Neural crest cell (in vitro differentiated cells): ENCODE measurements around the gene PSMA2. TPM values are rescaled to one million over a fixed set of nuclear protein-coding genes. Genes with fewer than 3 reads are reported as not detected.

Experiments
- DNase-seq: peaks from one replicate; pipeline ENCODE4 v3.0.0; 2021; ENCODE audit warnings: low read depth, mixed read lengths, low spot score
- H3K27ac Mint-ChIP-seq: one replicate; pipeline ENCODE4 v1.8.0; 2021; ENCODE audit warnings: mild to moderate bottlenecking, mixed read lengths; ENCODE audit not compliant: unreplicated experiment
- H3K27me3 Mint-ChIP-seq: 2 replicates; pipeline ENCODE4 v1.8.0; 2021; ENCODE audit warnings: low read depth, mild to moderate bottlenecking, mixed read lengths
- H3K36me3 Mint-ChIP-seq: 2 replicates; pipeline ENCODE4 v1.8.0; 2021; ENCODE audit warnings: low read depth, mild to moderate bottlenecking, mixed read lengths
- H3K4me1 Mint-ChIP-seq: 2 replicates; pipeline ENCODE4 v1.8.0; 2021; ENCODE audit warnings: mixed read lengths
- H3K4me3 Mint-ChIP-seq: one replicate; pipeline ENCODE4 v1.8.0; 2021; ENCODE audit warnings: mild to moderate bottlenecking, mixed read lengths
- H3K9me3 Mint-ChIP-seq: 2 replicates; pipeline ENCODE4 v1.8.0; 2021; ENCODE audit warnings: mixed read lengths
- total RNA-seq: library from RNA; stranded (reverse); gene quantifications from 2 replicates; pipeline ENCODE4 v1.2.1, GENCODE V29; 2021
- TF ChIP-seq, protein P1 (sequence below): fragments of 200-600 bp; sonication (generic); conservative IDR thresholded peaks from 2 replicates; pipeline ENCODE4 v1.5.0; 2021; ENCODE audit warnings: antibody characterized with exemption, mild to moderate bottlenecking

The PSMA2 gene
- total RNA-seq, 1 donor from 2014 or later, result 128 TPM

- DNase-seq, result no peak
These were observed 7.7 kb upstream of the PSMA2 start for GRCh38 chr7:42939457-42940240.

GRCh38 chr7:42935861-42936260 lies 3.9 kb upstream of the PSMA2 start:
- H3K27me3 Mint-ChIP-seq, result no peaks in the 10 kb centered on the region
- TF ChIP-seq, protein P1, sequence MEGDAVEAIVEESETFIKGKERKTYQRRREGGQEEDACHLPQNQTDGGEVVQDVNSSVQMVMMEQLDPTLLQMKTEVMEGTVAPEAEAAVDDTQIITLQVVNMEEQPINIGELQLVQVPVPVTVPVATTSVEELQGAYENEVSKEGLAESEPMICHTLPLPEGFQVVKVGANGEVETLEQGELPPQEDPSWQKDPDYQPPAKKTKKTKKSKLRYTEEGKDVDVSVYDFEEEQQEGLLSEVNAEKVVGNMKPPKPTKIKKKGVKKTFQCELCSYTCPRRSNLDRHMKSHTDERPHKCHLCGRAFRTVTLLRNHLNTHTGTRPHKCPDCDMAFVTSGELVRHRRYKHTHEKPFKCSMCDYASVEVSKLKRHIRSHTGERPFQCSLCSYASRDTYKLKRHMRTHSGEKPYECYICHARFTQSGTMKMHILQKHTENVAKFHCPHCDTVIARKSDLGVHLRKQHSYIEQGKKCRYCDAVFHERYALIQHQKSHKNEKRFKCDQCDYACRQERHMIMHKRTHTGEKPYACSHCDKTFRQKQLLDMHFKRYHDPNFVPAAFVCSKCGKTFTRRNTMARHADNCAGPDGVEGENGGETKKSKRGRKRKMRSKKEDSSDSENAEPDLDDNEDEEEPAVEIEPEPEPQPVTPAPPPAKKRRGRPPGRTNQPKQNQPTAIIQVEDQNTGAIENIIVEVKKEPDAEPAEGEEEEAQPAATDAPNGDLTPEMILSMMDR, result no peak
- no peaks in the 10 kb centered on the region for H3K9me3 Mint-ChIP-seq
- no peak for DNase-seq
- H3K4me3 Mint-ChIP-seq, result peak overlapping the region; percentile 38
- H3K27ac Mint-ChIP-seq, result no peak overlapping the region
- peaks cover 29% of the 10 kb centered on the region for H3K4me1 Mint-ChIP-seq
- peaks cover 11% of the 10 kb centered on the region for H3K36me3 Mint-ChIP-seq

More at GRCh38 chr7:42939457-42940240, 7.7 kb upstream of the PSMA2 start:
- TF ChIP-seq, protein P1, result no peak
- H3K36me3 Mint-ChIP-seq, result peaks cover 9% of the 10 kb centered on the region
- no peaks in the 10 kb centered on the region for H3K27me3 Mint-ChIP-seq
- H3K4me1 Mint-ChIP-seq, result peaks cover 4% of the 10 kb centered on the region
- no peak overlapping the region for H3K27ac Mint-ChIP-seq
- H3K9me3 Mint-ChIP-seq, result no peaks in the 10 kb centered on the region
- H3K4me3 Mint-ChIP-seq, result no peak overlapping the region

DNA sequence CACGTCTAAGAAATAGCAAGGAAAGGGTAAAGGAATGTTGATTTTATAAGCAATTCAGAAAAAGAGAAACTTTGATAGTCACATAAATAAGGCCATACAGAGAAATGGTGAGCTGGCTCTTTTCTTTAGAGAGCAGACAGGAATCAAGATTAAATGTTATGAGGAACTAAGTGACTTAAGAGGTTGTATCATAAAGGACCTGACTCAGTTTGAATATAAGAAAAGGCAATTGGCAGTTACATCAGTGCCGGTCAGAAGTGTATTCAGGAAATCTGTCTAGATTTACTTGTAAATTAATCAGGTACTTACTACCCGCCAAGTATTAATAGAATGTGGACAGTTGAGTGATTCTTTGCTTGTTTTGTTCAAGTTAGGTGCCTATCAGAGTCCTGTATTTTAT lies 2.3 kb upstream of the PSMA2 start:
- TF ChIP-seq, protein P1, result no peak
- no peak overlapping the region for H3K27ac Mint-ChIP-seq
- no peak for DNase-seq
- H3K27me3 Mint-ChIP-seq, result no peaks in the 10 kb centered on the region
- no peaks in the 10 kb centered on the region for H3K9me3 Mint-ChIP-seq
- peak overlapping the region; percentile 99 for H3K4me3 Mint-ChIP-seq
- H3K4me1 Mint-ChIP-seq, result peaks cover 40% of the 10 kb centered on the region
- peaks cover 11% of the 10 kb centered on the region for H3K36me3 Mint-ChIP-seq

DNA sequence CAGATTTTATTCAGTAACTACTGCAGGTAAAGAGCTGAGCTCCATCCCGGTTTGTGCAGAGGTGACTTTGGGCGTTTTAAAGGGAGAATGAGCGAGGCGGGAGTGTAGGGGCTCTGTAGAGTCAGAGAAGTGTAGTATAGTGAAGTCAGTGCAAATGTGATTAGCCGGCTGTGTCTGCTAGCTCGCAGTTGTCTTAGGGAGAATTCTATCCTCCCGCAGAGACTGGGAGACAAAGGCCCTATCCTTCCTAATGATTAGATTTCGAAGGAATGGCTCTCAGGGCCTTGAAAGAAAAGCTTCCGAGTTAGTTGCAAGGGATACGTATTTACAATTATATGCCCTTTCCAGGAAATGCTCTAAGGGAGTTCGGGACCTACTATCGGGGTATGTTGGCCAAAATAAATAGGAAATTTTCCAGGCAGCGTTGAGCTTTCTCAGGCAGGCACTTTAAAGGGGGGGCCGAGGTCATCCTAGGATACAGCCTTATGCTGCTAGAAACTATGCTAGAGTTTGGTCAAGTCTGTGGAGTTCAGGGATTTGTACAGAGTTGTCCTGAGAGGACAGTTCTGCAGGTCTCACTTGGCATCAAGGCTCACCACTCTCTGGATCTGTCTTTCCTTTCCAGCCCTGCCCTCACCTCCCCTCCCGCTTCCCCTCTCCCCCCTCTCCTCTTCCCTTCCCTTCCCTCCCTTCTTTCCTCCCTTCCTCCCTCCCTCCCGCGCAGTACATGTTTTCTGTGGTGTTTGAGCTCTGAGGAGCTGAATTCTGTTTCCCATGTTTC lies 1.0 kb upstream of the PSMA2 start:
- peaks cover 47% of the 10 kb centered on the region for H3K4me1 Mint-ChIP-seq
- TF ChIP-seq, protein P1, result no peak
- no peaks in the 10 kb centered on the region for H3K9me3 Mint-ChIP-seq
- no peaks in the 10 kb centered on the region for H3K27me3 Mint-ChIP-seq
- H3K36me3 Mint-ChIP-seq, result peaks cover 11% of the 10 kb centered on the region
- no peak for DNase-seq
- H3K27ac Mint-ChIP-seq, result peak overlapping the region; percentile 96
- H3K4me3 Mint-ChIP-seq, result peak overlapping the region; percentile 99

DNA sequence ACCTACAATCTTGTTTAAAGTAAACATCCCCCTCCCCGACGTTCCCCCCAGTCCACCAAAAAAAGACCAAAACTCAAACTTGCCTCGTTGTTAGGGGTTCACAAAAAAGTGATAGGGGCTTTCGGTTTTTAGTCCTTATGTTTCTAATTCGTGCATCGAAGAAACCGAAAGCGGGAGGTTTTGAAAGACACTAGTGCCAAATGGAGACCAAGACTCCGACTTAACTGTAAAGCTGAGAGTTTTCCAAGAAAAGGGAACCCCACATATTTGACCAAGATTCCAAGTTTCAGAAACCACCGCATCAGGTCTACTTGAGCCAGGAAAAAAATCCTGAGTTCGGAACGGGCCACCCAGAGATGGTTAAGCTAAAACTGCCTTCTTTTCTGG lies 534 bp downstream of the PSMA2 start:
- peak overlapping the region; percentile 99 for H3K4me3 Mint-ChIP-seq
- TF ChIP-seq, protein P1, result no peak
- DNase-seq, result no peak
- no peaks in the 10 kb centered on the region for H3K9me3 Mint-ChIP-seq
- no peaks in the 10 kb centered on the region for H3K27me3 Mint-ChIP-seq
- H3K36me3 Mint-ChIP-seq, result peaks cover 8% of the 10 kb centered on the region
- H3K4me1 Mint-ChIP-seq, result peaks cover 47% of the 10 kb centered on the region
- H3K27ac Mint-ChIP-seq, result peak overlapping the region; percentile 98
